Measurements from ENCODE around the gene ASTE1. TPM values are rescaled to one million over a fixed set of nuclear protein-coding genes. Genes with fewer than 3 reads are reported as not detected.
A peak's percentile ranks its signal among the peaks of the same experiment; 100 is the strongest.

The ASTE1 gene
- polyA plus RNA-seq, 1 experiment, result 4.5 TPM

- no peak for DNase-seq (ENCODE audit: low read depth)
- POLR2A ChIA-PET, result no interaction called here
- no peaks in the 10 kb centered on the region for H3K27me3 ChIP-seq (ENCODE audit: control insufficient read depth, insufficient read depth, low read length)
- no peak for TF ChIP-seq CTCF (IDR thresholded peaks at IDR 0.05; ENCODE audit: insufficient read depth, low read depth, low read length)
- H3K4me3 ChIP-seq (ENCODE audit: low read depth, low read length), result no peak overlapping the region
- no peaks in the 10 kb centered on the region for H3K36me3 ChIP-seq (ENCODE audit: control insufficient read depth, insufficient read depth, low read length)
- CTCF ChIA-PET, result no interaction called here
These were observed 11.7 kb upstream of the ASTE1 start for GRCh38 chr3:131038326-131038725.

- CTCF ChIA-PET, result no interaction called here
- DNase-seq (ENCODE audit: low read depth), result no peak
- no peaks in the 10 kb centered on the region for H3K36me3 ChIP-seq (ENCODE audit: control insufficient read depth, insufficient read depth, low read length)
- no peaks in the 10 kb centered on the region for H3K27me3 ChIP-seq (ENCODE audit: control insufficient read depth, insufficient read depth, low read length)
- POLR2A ChIA-PET, result no interaction called here
- no peak for TF ChIP-seq CTCF (IDR thresholded peaks at IDR 0.05; ENCODE audit: insufficient read depth, low read depth, low read length)
- H3K4me3 ChIP-seq (ENCODE audit: low read depth, low read length), result no peak overlapping the region
These were observed 10.4 kb upstream of the ASTE1 start for GRCh38 chr3:131036986-131037385.

GRCh38 chr3:131036200-131036816, 9.7 kb upstream of the ASTE1 start:
- Histone ChIP-seq H3K27me3 (ENCODE audit: control insufficient read depth, insufficient read depth, low read length) (no peaks in the 10 kb centered on the region), H3K4me3 (ENCODE audit: low read depth, low read length) (no peak overlapping the region), H3K36me3 (ENCODE audit: control insufficient read depth, insufficient read depth, low read length) (no peaks in the 10 kb centered on the region)
- TF ChIP-seq CTCF (IDR thresholded peaks at IDR 0.05; ENCODE audit: insufficient read depth, low read depth, low read length), result no peak
- POLR2A ChIA-PET, result no interaction called here
- CTCF ChIA-PET, result interaction anchor here (0.7 to 1.0 kb wide), 2 partner anchors 323 to 434 kb away, joined by 3 read pairs; no protein-coding TSS in a partner anchor
- peak; percentile 23 for DNase-seq (ENCODE audit: low read depth)

- peak; percentile 55 for TF ChIP-seq CTCF (IDR thresholded peaks at IDR 0.05; ENCODE audit: insufficient read depth, low read depth, low read length)
- Histone ChIP-seq H3K36me3 (ENCODE audit: control insufficient read depth, insufficient read depth, low read length) (no peaks in the 10 kb centered on the region), H3K4me3 (ENCODE audit: low read depth, low read length) (no peak overlapping the region), H3K27me3 (ENCODE audit: control insufficient read depth, insufficient read depth, low read length) (no peaks in the 10 kb centered on the region)
- ChIA-PET CTCF (interaction anchor here (0.6 to 1.9 kb wide), 10 partner anchors 8 to 762 kb away, joined by 3 to 6 read pairs (median 4); partner anchors contain the start of gene ATP2C1), POLR2A (no interaction called here)
- no peak for DNase-seq (ENCODE audit: low read depth)
These were observed 7.0 kb upstream of the ASTE1 start for GRCh38 chr3:131033480-131034080.

GRCh38 chr3:131031660-131032059, 5.0 kb upstream of the ASTE1 start:
- no peak for DNase-seq (ENCODE audit: low read depth)
- ChIA-PET CTCF (interaction anchor here (1.3 to 1.9 kb wide), 2 partner anchors 138 to 763 kb away, joined by 3 to 5 read pairs; partner anchors contain the start of gene ATP2C1), POLR2A (no interaction called here)
- no peak for TF ChIP-seq CTCF (IDR thresholded peaks at IDR 0.05; ENCODE audit: insufficient read depth, low read depth, low read length)
- H3K27me3 ChIP-seq (ENCODE audit: control insufficient read depth, insufficient read depth, low read length), result no peaks in the 10 kb centered on the region
- H3K36me3 ChIP-seq (ENCODE audit: control insufficient read depth, insufficient read depth, low read length), result no peaks in the 10 kb centered on the region
- no peak overlapping the region for H3K4me3 ChIP-seq (ENCODE audit: low read depth, low read length)
